Gastrocnemius medialis (tissue), 4 donors: ENCODE results near the gene TGFB1.

ENCODE experiments used
- POLR2A ChIP-seq, 2 donors: fragments of 450-650 bp; IDR thresholded peaks; one replicate each; pipeline ENCODE4 v1.6.1; 2017; ENCODE audit warnings: antibody characterized with exemption in 2 of 2, mild to moderate bottlenecking in 2 of 2, moderate library complexity in 2 of 2
- TF ChIP-seq, protein P1 (sequence below), 5 experiments: fragments of 450-650 bp in 3 of 5; fragments of 200-600 bp in 2 of 5; sonication (generic) in 2 of 5; IDR thresholded peaks in 4 of 5; conservative IDR thresholded peaks in 1 of 5; 1 replicate in 4 of 5; 2 replicates in 1 of 5; pipeline ENCODE4 v1.5.1; 2016 to 2019; ENCODE audit warnings: antibody characterized with exemption in 5 of 5, mild to moderate bottlenecking in 3 of 5, moderate library complexity in 3 of 5

DNA sequence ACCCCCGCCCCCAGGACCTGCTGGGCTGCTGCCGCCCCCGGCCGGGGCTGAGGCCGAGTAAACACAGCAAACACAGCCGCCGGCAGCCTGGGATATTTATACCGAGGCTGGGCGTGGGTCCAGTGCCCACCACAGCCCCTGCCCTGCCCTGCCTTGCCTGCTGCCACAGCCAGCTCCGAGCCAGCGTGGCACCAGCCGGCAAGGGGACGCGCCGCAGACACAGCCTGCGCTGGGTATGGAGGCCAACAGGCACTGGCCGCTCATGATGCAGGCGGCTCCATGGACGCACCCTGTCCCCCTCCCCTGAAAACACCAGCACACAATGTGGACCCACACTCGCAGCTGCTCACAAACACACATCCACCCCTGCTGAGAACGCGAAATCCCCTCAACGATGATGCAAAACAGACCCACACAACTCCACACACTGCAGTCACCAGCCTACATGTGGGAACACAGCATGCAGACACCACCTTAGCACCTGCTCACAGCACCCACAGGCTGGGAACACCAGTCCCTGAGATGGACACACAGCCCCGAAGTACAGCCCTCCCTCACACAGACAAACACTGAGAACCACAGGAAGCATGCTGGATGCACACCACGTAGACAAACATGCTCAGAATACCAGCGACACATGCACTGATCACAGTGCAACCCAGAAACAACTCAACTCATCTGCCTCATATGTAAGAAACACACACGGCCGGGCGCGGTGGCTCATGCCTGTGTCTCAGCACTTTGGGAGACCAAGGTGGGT is 27.6 kb downstream of the TGFB1 start:
- TF ChIP-seq, protein P1, sequence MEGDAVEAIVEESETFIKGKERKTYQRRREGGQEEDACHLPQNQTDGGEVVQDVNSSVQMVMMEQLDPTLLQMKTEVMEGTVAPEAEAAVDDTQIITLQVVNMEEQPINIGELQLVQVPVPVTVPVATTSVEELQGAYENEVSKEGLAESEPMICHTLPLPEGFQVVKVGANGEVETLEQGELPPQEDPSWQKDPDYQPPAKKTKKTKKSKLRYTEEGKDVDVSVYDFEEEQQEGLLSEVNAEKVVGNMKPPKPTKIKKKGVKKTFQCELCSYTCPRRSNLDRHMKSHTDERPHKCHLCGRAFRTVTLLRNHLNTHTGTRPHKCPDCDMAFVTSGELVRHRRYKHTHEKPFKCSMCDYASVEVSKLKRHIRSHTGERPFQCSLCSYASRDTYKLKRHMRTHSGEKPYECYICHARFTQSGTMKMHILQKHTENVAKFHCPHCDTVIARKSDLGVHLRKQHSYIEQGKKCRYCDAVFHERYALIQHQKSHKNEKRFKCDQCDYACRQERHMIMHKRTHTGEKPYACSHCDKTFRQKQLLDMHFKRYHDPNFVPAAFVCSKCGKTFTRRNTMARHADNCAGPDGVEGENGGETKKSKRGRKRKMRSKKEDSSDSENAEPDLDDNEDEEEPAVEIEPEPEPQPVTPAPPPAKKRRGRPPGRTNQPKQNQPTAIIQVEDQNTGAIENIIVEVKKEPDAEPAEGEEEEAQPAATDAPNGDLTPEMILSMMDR (IDR thresholded peaks at IDR 0.05 in 4 of 5, conservative IDR thresholded peaks at IDR 0.05 in 1 of 5) = no peak
- TF ChIP-seq POLR2A (IDR thresholded peaks at IDR 0.05) = no peak
